ENCODE results near the gene ANKS1B. TPM values are rescaled to one million over a fixed set of nuclear protein-coding genes. Genes with fewer than 3 reads are reported as not detected.

The ANKS1B gene
- total RNA-seq, 1 experiment from 2014 or later: 5.8 TPM

DNA sequence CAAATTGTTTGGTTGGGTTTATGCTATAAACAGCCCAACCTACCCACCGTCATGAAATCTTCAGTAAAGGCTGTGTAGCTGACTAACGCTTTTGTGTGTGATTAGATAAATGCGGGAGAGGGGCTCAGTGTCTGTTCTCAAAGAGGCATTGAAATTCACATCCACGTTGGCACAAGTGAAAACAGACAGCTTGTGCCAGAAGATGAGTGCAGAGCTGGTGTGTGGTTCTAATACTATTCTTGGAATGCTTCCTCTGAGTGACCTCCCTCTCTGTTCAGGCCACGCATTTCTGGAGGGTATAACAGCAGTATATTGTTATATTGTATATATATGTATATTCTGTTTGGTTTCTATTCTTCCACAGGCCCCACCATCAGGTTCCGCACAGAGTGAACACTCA is 1075.9 kb downstream of the ANKS1B start (continued):
- TF ChIP-seq ZNF532 (CRISPR knock-in tag; IDR thresholded peaks at IDR 0.05; ENCODE audit: borderline replicate concordance) (no peak), OVOL2 (CRISPR knock-in tag; IDR thresholded peaks at IDR 0.05; ENCODE audit: borderline replicate concordance) (no peak)
- TF ChIP-seq, protein P1, sequence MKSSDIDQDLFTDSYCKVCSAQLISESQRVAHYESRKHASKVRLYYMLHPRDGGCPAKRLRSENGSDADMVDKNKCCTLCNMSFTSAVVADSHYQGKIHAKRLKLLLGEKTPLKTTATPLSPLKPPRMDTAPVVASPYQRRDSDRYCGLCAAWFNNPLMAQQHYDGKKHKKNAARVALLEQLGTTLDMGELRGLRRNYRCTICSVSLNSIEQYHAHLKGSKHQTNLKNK (CRISPR knock-in tag; IDR thresholded peaks at IDR 0.05): no peak

DNA sequence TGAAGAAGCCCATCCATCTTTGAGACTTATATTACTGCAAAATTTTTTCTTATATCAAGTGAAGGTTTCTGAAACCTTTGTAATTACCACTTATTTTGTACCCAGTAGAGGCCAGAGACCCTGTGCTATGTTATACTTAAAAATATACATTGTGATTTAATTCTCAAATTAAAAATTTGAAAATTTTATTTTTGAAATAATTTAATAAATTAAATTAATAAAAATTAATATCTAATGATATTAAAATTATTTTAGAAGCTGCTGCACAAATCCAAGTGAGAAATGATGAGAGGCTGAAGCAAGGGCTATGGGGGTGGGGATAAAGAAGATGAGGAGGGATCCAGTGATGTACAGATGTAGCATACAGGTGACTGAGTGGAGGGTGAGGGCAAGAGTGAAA is 1080.9 kb downstream of the ANKS1B start:
- no peaks in the 10 kb centered on the region for H3K9me3 Mint-ChIP-seq
- no peak for ATAC-seq
- POLR2A ChIA-PET: interaction anchor here (0.5 kb wide), 1 partner anchor 41 kb away, joined by 3 read pairs; no protein-coding TSS in a partner anchor
- no peak for DNase-seq (ENCODE audit: low spot score)
- H3K4me1 Mint-ChIP-seq: no peaks in the 10 kb centered on the region
- no peak overlapping the region for H3K4me3 Mint-ChIP-seq
- H3K27ac Mint-ChIP-seq: no peak overlapping the region
- no peak for TF ChIP-seq ATF6 (CRISPR knock-in tag; IDR thresholded peaks at IDR 0.05)
- TF ChIP-seq HMGA2 (CRISPR knock-in tag; IDR thresholded peaks at IDR 0.05): peak; percentile 96
- TF ChIP-seq IRF1 (CRISPR knock-in tag; IDR thresholded peaks at IDR 0.05): no peak
- TF ChIP-seq TEAD4 (CRISPR knock-in tag; IDR thresholded peaks at IDR 0.05): no peak
- TF ChIP-seq, protein P2, sequence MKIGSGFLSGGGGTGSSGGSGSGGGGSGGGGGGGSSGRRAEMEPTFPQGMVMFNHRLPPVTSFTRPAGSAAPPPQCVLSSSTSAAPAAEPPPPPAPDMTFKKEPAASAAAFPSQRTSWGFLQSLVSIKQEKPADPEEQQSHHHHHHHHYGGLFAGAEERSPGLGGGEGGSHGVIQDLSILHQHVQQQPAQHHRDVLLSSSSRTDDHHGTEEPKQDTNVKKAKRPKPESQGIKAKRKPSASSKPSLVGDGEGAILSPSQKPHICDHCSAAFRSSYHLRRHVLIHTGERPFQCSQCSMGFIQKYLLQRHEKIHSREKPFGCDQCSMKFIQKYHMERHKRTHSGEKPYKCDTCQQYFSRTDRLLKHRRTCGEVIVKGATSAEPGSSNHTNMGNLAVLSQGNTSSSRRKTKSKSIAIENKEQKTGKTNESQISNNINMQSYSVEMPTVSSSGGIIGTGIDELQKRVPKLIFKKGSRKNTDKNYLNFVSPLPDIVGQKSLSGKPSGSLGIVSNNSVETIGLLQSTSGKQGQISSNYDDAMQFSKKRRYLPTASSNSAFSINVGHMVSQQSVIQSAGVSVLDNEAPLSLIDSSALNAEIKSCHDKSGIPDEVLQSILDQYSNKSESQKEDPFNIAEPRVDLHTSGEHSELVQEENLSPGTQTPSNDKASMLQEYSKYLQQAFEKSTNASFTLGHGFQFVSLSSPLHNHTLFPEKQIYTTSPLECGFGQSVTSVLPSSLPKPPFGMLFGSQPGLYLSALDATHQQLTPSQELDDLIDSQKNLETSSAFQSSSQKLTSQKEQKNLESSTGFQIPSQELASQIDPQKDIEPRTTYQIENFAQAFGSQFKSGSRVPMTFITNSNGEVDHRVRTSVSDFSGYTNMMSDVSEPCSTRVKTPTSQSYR (CRISPR knock-in tag; IDR thresholded peaks at IDR 0.05): no peak
- no peak for TF ChIP-seq AFF4 (CRISPR knock-in tag; IDR thresholded peaks at IDR 0.05; ENCODE audit: borderline replicate concordance)
- CTCF ChIA-PET: interaction anchor here (0.6 kb wide), 1 partner anchor 311 kb away, joined by 3 read pairs; no protein-coding TSS in a partner anchor
- H3K36me3 Mint-ChIP-seq: no peaks in the 10 kb centered on the region
- peaks cover 15% of the 10 kb centered on the region for H3K27me3 Mint-ChIP-seq (ENCODE audit: low read depth)
